ENCODE results near the gene DNAH8. TPM values are rescaled to one million over a fixed set of nuclear protein-coding genes. Genes with fewer than 3 reads are reported as not detected.

DNAH8 gene
- total RNA-seq, 1 donor from 2014 or later, result 0.05 TPM

DNA sequence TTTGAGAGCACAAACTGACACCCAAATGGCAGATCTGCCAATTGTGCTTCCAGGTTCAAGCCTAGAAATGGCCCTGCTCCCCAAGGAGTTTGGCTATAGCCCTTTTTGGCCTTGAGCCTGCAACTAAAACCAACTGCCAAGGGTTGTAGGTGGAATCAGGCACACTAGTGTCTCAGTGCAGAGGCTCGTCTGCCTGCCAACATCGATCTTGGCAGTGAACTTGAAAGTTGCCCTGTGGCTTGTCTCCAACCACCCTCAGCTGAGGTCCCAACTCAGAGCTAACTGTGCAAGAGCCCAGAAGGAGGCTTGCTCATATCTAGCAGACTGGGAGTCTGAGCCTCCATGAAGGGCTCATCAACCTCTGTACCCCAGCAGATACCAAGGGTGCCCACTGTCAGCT is 240.8 kb downstream of the DNAH8 start:
- DNase-seq (ENCODE audit: low read depth), result no peak

DNA sequence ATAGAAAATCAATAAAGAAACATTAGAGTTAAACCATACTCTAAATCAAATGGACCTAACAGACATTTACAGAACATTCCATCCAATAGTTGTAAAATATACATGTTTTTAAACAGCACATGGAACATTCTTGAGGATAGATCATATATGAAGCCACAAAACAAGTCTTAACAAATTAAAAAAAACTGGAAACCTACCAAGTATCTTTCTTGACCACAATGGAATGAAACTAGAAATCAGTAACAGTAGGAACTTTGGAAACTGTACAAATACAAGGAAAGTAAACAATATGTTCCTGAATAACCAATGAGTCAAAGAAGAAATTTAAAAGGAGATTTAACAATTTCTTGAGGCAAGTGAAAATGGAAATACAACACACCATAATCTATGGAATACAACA is 242.3 kb downstream of the DNAH8 start:
- no peak for DNase-seq (ENCODE audit: low read depth)

DNA sequence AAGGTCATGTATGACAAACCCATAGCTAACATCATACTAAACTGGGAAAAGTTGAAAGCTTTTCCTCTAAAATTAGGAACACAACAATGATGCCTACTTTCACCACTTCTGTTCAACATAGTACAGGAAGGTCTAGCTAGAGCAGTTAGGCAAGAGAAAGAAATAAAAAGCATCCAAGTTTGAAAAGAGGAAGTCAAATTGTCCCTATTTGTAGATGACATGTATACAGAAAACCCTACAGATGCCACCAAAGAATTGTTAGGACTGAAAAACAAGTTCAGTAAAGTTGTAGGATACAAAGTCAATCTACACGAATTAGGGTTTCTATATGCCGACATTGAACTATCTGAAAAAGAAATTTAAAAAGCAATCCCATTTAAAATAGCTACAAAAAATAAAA is 244.0 kb downstream of the DNAH8 start:
- DNase-seq (ENCODE audit: low read depth), result no peak

DNA sequence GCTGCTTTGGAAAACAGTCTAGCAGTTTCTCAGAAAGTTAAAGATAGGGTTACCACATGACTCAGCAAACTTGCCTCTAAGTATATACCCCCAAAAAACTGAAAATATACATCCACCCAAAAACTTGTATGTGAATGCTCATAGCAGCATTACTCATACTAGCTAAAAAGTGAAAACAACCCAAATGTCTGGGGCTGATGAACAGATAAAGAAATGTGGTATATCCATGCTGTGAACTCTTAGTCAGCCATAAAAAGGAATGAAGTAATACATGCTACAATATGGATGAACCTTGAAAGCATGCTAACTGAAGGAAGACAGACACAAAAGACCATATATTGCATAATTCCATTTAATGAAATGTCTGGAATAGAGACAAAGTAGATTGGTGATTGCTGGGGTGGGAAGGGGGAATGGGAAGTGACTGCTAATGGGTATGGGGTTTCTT is 253.6 kb downstream of the DNAH8 start:
- DNase-seq (ENCODE audit: low read depth), result no peak

DNA sequence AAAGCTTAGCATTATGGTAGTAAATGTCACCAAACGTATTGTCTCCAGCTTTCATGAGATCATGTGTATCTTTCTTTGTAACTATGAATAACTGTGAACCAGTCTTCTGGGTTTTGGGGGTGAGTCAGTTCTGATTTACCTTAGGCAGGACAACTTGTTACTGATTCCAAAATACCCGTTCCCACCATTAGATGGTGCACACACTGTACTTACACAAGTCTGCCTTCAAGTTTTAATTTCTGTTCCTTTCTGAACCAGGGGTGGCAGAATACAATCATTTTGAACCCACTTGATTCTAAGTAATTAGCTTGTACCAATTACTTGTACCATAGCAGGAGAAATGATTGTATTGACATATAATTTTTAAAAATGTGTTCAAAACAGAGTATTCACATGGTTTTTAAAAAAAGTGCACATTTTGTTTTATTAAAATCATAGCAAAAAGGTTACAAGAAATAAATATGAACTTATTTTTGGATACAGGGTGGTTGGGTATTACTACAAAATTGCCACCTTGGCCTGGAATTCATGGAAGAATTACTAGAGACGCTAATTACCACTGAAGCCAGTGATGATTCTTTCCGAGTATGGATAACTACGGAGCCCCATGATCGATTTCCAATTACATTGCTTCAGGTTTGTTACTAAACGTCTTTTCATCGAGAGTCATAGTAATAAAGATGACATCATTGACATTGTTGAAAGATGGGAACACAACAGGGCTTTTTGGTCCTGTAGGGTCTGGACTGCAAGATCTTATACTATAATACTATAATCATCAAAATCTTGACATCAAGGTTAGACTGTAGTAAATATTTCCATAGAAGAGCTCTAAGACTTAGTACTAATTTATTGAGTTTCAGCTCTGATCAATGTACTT is 258.3 kb downstream of the DNAH8 start:
- peak; percentile 55 for DNase-seq (ENCODE audit: low read depth)

DNA sequence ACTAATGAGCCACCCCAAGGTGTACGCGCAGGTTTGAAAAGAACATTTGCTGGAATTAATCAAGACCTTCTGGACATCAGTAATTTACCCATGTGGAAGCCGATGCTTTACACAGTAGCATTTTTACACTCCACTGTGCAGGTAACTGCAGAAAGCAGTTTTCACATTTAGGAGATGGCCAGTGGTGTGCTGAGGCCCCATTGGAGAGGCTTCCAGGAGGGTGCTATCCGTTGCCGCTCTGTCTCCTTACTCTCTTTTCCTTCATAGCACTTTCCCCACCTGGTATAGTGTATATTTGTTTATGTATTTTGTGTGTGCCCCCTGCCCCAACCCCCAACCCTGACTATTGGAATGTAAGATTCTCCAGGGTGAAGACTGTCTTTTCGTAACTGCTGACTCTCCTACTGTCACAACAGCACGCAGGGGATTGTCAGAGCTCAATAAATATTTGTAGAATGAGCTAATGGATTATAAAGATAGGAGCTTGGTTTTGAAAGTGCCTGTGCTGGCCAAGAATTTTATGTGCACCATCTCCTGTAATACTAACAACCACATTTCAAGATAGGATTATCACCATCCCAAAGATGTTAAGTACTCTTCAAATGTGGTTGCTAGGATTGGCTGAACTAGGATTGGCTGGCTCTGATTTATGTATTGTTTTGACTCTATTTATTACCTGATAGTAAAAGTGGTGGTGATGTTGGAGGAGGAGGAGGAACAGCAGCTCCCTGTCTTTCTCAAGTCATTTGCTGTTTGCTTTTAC is 259.5 kb downstream of the DNAH8 start:
- peak; percentile 2 for DNase-seq (ENCODE audit: low read depth)

DNA sequence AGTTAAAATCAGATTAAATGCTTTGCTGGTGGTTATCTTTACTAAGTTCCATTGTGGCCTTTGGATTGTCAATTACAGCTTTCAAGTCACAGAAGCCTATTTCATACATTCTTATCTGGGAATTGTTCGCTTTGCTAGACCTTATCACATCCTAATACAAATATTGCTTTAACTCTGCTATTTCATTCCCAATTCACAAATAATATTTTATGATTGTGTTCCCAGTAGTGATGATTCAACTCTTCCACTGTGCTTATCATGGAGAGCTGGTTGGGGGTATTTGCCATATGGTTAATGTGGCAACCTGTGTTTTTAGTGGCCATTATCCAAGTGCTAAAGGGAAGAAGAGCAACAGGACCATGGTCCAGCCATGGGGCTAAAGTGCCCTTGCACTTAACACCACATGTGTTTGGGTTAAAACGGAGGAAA is 260.5 kb downstream of the DNAH8 start:
- DNase-seq (ENCODE audit: low read depth), result no peak

DNA sequence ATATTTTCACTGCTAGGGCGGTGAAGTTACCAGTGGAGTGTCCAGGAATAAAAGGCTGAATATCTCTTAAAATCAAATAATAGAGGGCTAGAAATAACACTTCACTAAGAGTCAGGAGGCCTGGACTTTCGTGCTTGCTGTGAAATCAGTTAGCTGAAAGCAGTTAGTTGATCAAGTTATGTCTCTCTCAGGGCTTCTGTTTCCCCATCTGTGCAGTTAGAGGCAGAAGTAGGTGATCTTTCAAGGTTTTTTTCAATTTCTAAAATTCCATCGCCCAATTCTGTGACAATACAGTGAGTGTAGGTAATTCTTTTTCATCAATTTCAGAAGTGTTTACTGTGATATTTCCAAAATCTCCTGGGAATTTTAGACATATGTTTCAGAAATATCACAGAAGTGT is 260.9 kb downstream of the DNAH8 start:
- DNase-seq (ENCODE audit: low read depth), result no peak

DNA sequence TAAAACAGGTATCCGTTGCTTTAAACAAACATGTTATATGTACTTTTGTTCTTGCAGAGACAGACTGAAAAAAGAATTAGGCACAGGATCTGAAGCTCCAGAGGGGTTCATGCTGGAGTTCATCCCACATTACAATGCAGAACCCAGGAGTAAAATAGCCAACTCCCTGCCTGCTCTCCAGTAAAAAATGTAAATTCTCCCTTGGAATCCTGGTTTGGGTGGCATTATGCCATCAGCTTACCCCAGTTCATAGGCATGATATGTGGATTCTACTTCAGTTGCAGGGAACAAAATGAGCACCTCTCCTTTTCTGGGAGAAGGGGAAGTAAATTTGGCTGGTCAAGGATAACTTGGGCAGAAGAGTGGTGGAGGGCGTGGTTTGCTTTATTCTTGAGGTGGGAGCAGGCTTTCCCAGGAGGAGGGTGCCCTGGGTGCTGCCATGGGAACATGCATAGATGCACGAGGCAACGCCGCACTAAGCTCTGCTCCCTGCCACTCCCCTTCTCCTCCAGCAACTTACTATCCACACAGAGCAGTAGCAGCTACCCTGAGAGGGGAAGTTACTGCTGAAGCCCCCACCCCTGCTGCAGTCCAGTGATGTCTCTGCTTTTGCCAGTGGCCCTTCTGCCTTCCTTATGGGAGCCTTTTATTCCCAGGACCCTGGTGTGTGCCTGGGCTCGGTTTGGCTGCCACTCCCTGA is 261.8 kb downstream of the DNAH8 start:
- DNase-seq (ENCODE audit: low read depth), result no peak

DNA sequence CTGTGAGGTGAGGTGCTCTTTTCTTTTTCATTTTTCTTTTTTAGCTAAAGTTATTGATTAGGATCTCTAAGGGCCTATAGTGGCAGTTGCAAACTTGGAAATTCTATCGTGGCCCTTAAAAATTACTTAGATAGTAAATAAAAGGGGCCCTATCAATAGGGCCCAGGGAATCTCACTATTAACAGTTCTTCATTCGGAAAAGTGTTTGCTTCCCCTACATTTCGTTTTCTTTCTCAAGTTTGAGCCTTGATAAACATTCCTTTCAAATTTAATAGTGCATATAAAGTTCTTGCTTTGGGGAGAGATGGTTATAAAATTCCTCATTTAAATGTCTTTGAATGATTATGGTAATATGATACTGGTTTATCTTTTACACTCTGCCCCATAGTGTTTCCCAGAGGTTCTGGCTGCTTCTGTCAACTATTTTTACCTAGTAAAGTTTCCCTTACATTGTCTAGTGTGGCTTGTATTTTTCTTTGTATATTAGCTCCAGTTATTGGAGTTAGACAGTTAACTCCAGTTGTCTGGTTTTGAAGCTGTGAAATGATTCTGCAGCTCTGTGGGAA is 263.1 kb downstream of the DNAH8 start:
- DNase-seq (ENCODE audit: low read depth), result no peak

DNA sequence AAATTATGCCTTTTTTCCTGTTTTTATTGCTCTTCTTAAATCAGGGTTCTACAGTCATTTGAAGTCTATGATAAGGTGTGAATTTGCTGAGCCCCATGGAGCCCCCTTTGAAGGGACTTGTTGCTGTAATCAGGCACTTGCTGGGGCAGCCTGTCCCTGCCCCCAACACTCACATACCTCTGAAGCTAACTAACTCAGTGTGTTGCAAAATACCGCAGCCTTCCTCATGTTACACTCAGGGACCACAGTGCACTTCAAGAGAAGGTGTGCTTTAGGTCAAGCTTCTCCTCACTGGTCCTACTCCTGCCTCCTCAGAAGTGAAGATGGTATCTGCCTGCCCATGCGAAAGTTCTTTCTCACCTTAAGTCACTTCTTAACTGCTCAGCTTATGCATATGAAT is 267.4 kb downstream of the DNAH8 start:
- DNase-seq (ENCODE audit: low read depth), result no peak

DNA sequence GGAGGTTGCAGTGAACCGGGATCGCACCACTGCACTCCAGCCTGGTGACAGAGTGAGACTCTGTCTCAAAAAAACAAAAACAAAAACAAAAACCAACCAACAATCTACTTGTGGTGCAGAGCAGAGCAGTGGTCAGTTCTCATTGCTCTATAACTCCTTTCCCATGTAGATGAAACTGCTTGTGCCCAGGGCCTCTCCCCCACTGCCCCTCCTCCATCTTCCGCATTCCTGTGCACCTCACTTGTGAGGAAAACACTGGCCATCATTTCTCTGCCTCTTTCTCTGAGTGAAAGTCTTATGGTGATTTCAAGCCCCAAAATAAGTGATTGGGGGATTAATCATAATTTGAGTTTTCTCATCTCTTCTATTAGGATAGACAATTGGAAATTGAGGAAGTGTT is 269.6 kb downstream of the DNAH8 start:
- no peak for DNase-seq (ENCODE audit: low read depth)

DNA sequence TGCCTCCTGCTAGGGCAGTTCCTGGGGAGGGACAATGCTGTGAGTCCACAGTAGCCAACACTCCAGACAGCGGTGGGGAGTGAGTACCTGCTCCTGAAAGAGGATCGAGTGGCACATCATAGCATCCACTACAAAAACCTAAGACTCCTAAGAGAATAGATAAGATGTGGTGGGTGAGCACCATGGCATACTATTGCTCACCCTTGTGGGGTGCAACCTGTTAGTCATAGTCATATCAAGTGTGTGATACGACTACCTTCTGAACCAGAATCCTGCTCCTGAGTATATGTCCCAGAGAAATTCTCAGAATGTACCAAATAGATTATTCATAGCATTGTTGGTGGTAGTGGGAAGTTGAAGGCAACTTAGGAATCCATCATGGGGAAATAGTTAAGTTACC is 270.7 kb downstream of the DNAH8 start:
- no peak for DNase-seq (ENCODE audit: low read depth)

DNA sequence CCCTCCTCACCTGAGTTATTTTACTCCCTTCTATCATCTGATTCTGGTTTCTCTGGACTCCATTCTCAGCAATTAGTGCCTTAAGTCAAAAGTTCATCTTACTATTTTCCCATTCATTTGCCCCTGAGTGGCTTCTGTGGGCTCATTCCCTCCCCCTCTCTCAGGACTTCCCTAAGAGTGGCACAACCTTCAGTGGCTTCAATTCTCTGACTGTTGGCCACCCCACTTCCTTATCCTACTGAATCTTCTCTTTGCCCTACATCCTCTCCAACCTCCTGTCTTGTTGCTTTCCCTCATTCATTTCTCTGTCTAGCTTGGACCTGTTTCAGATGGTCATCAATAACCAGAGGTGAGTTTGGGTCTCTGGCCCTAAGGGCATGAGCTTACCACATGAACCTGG is 272.4 kb downstream of the DNAH8 start:
- DNase-seq (ENCODE audit: low read depth), result no peak

DNA sequence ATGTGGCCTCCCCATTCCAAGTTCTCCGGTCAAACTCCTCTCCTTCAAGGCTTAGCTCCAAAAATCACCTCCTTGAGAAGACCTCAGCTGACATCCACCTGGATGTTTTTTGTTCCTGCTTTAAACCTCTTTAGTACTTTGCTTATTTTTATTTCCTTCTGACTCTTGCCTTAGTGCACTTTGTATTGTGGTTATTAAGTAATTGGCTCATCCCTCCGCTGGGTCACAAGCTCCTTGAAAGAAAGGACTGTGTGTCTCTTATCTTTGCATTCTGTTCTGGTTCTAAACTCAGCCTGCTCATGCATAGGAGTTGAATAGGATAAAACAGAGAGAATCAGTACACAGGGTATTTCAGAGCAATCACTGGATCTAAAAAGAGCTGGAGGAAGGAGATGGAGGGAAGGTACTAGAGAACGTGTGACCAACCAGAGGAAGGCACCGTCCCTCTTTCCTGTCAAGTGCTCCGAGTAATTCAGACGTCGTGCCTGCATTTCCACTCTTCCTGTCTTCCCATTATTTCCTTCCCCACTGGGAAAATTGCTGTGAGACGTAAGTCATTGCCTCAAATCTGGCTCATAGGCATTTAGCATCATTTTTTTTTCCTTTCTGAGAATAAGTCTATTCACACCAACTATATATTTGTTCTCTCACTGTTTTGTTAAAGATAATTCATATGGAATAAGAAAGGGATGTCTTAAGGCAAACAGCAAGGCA is 273.8 kb downstream of the DNAH8 start:
- no peak for DNase-seq (ENCODE audit: low read depth)

DNA sequence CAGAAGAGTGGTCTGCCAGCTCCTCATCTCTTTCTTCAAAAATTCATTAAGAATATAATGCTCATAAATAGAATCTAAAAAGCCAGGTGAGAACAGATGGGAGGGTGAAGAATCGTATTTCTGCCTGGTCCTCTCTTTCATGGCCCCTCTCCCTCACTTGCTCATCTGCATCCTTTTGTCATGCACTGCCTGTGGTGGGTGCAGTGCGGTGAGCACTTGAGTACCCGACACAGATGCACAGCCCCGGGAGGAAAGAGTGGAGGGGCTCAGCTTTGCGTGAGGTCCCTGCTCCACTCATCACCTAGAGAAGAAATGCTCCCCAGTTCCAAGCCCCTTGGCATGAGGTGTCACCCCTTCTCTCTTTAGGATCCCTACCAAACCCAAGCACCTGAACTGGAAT is 275.4 kb downstream of the DNAH8 start:
- no peak for DNase-seq (ENCODE audit: low read depth)

DNA sequence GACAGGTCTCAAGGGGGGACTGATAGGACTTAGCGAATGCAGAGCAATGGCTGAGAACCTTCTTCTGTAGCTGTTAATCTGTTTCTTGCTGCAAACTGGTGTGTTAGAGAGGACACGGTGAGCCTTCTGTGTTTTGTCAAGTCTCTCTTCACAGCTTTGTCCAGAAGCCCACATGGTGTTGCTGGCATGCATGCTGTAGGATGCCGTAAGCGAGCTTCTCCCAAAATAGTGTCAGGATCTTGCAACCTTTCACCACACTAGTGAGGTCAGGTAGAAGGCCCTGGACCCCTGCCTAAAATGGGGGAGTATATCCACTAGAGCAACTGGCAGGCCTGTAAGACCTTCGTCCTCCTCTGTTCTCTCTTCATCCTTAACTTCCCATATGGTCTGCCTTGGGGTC is 281.6 kb downstream of the DNAH8 start:
- DNase-seq (ENCODE audit: low read depth), result no peak

DNA sequence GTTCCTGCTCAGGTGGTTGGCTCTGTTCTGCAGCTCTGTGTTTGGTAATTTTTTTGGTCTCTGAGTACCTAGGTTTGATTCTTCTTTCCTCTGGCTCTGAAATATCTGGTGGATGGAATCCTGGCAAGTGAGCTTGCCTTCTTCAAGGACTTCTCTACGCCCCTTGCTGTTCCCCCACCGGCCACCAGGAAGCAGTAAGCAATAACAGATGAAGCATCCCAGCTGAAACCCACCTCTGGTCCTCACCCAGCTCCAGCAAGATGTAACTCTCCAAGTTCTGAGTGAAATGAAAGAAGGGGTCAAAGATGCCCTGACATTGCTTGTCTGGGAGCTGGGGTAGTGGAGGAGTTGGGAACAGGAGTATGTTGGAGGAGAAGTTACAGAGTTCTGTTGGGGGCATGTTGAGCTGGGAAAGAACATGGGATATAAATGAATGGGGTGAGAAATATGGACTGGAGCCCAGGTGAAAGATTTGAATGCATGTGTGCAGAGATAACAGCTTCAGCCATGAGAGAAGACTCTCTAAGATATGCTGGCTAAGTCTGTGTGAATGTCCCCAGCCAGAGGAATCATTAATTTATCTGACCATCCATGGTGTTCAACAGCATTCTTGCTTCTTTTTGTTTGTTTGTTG is 282.1 kb downstream of the DNAH8 start:
- peak; percentile 3 for DNase-seq (ENCODE audit: low read depth)

DNA sequence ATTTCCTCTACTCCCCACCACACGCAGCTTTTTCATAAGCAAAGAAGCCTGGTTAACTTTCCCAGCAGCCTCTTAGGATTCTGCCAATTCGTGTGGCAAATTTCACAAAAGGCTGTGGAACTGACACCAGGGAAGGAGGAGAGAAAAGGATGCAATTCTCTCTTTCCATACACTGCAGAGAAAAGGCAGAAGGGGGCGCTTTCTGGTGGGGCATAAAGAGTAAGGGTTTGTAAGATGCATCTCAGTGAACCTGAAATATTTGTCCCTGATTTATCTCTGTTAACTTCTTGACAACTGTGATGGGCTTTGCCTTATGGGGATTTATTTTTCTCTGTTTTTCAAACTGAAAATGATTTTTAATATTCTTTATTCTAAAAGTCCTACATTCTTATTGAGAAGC is 288.0 kb downstream of the DNAH8 start:
- no peak for DNase-seq (ENCODE audit: low read depth)

DNA sequence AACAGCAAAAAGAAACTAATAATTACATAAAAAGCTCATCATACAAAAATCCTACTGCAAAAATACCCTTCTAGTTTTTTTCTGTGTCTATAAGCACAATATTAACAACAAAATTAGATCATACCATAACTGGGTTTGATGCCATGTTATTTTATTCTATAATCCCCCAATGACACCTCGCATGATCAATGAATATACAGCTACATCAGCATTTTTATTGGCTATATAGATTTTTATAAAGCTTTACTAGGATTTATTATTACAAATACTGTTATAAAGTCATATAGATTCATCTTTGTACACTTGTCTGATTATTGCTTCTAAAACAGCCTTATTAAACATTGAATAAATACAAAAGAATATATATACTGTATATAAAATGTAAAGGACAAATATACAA is 288.4 kb downstream of the DNAH8 start:
- DNase-seq (ENCODE audit: low read depth), result no peak
